Measurements from ENCODE around the gene DDOST.

The DDOST gene

GRCh38 chr1:20701847-20702246 is 40.7 kb upstream of the DDOST start:
- H3K36me3 ChIP-seq, result no peaks in the 10 kb centered on the region
- intact Hi-C loops (cut with DNase I; ENCODE audit: low total_unique reads), result no loop called here
- DNase-seq, result no peak
- H3K4me3 ChIP-seq, result no peak overlapping the region
- no peaks in the 10 kb centered on the region for H3K9me3 ChIP-seq
- H3K27ac ChIP-seq, result no peak overlapping the region
- TF ChIP-seq CTCF (IDR thresholded peaks at IDR 0.05), result no peak
- H3K4me1 ChIP-seq, result peaks cover 0 to 6% (median 5%) of the 10 kb centered on the region in 4 donors
- H3K27me3 ChIP-seq, result no peaks in the 10 kb centered on the region

GRCh38 chr1:20701446-20701845 is 40.3 kb upstream of the DDOST start:
- peaks cover 0 to 9% (median 7%) of the 10 kb centered on the region in 4 donors for H3K4me1 ChIP-seq
- H3K27me3 ChIP-seq, result no peaks in the 10 kb centered on the region
- DNase-seq, result no peak
- H3K4me3 ChIP-seq, result no peak overlapping the region
- H3K9me3 ChIP-seq, result no peaks in the 10 kb centered on the region
- H3K36me3 ChIP-seq, result no peaks in the 10 kb centered on the region
- no peak for TF ChIP-seq CTCF (IDR thresholded peaks at IDR 0.05)
- no peak overlapping the region for H3K27ac ChIP-seq
- intact Hi-C loops (cut with DNase I; ENCODE audit: low total_unique reads), result no loop called here

- intact Hi-C loops (cut with DNase I; ENCODE audit: low total_unique reads), result no loop called here
Observed at GRCh38 chr1:20700636-20701215, 39.6 kb upstream of the DDOST start.

GRCh38 chr1:20699558-20699957 is 38.4 kb upstream of the DDOST start:
- Histone ChIP-seq H3K9me3 (no peaks in the 10 kb centered on the region), H3K36me3 (no peaks in the 10 kb centered on the region), H3K4me3 (no peak overlapping the region), H3K27me3 (no peaks in the 10 kb centered on the region), H3K27ac (no peak overlapping the region), H3K4me1 (peaks cover 0 to 12% (median 10%) of the 10 kb centered on the region in 4 donors)
- DNase-seq, result no peak
- intact Hi-C loops (cut with DNase I; ENCODE audit: low total_unique reads), result no loop called here
- TF ChIP-seq CTCF (IDR thresholded peaks at IDR 0.05), result no peak

More at GRCh38 chr1:20700636-20701215, 39.6 kb upstream of the DDOST start:
- no peak for TF ChIP-seq CTCF (IDR thresholded peaks at IDR 0.05)
- Histone ChIP-seq H3K9me3 (no peaks in the 10 kb centered on the region), H3K4me3 (no peak overlapping the region), H3K4me1 (peaks cover 0 to 12% (median 10%) of the 10 kb centered on the region in 4 donors), H3K27me3 (no peaks in the 10 kb centered on the region), H3K27ac (no peak overlapping the region), H3K36me3 (no peaks in the 10 kb centered on the region)
- DNase-seq, result no peak

GRCh38 chr1:20698195-20698910 is 37.2 kb upstream of the DDOST start:
- H3K4me3 ChIP-seq, result no peak overlapping the region
- DNase-seq, result no peak
- peaks cover 0 to 12% (median 10%) of the 10 kb centered on the region in 4 donors for H3K4me1 ChIP-seq
- no peaks in the 10 kb centered on the region for H3K36me3 ChIP-seq
- no peaks in the 10 kb centered on the region for H3K9me3 ChIP-seq
- H3K27me3 ChIP-seq, result no peaks in the 10 kb centered on the region
- intact Hi-C loops (cut with DNase I; ENCODE audit: low total_unique reads), result no loop called here
- no peak for TF ChIP-seq CTCF (IDR thresholded peaks at IDR 0.05)
- H3K27ac ChIP-seq, result no peak overlapping the region
